BJ (cell line): Measurements from ENCODE around the gene GJB6. TPM values are rescaled to one million over a fixed set of nuclear protein-coding genes. Genes with fewer than 3 reads are reported as not detected.

Experiments
- CTCF ChIA-PET: fragments of 350-600 bp; formaldehyde crosslinking; extraction: SDS; loops from one replicate; lab custom pipeline; 2021; ENCODE audit warnings: antibody characterized with exemption, inconsistent platforms; lab: Yijun Ruan, JAX
- POLR2A ChIA-PET: fragments of 300-600 bp; sonication (Branson Sonifier 250); formaldehyde crosslinking; extraction: SDS; loops from one replicate; lab custom pipeline; 2021; ENCODE audit warnings: antibody characterized with exemption; lab: Charles Lee
- DNase-seq: peaks from one replicate; pipeline ENCODE4 v3.0.0-alpha.2; 2011; ENCODE audit warnings: low read depth
- H3K27me3 ChIP-seq: 2 replicates; pipeline ENCODE4 v1.6.0; 2011; ENCODE audit warnings: low read length; ENCODE audit not compliant: control insufficient read depth, insufficient read depth
- H3K36me3 ChIP-seq: 2 replicates; pipeline ENCODE4 v1.5.1; 2011; ENCODE audit warnings: low read length; ENCODE audit not compliant: control insufficient read depth, insufficient read depth
- H3K4me3 ChIP-seq: 2 replicates; pipeline ENCODE4 v1.5.1; 2011; ENCODE audit warnings: low read depth, mild to moderate bottlenecking, control low read depth, low read length
- polyA plus RNA-seq: library from polyadenylated mRNA; depleted of rRNA; stranded (reverse); fragments of >200 nt; gene quantifications from 2 replicates; pipeline ENCODE4 v1.2.3, GENCODE V29; 2011
- TF ChIP-seq, protein P1 (sequence below): IDR thresholded peaks from 2 replicates; pipeline ENCODE4 v1.5.1; 2011; ENCODE audit warnings: low read depth, mild to moderate bottlenecking, control low read depth, inconsistent platforms, low read length, moderate library complexity; ENCODE audit not compliant: insufficient read depth

The GJB6 gene
- polyA plus RNA-seq, 1 experiment = not detected

GRCh38 chr13:20209948-20210347 lies 22.2 kb downstream of the GJB6 start:
- DNase-seq = no peak
- Histone ChIP-seq H3K27me3 (peaks cover 9% of the 10 kb centered on the region), H3K36me3 (no peaks in the 10 kb centered on the region), H3K4me3 (no peak overlapping the region)
- CTCF ChIA-PET = interaction anchor here (1.0 to 3.0 kb wide), 2 partner anchors 11 to 13 kb away, joined by 3 to 10 read pairs; no protein-coding TSS in a partner anchor
- POLR2A ChIA-PET = no interaction called here
- TF ChIP-seq, protein P1, sequence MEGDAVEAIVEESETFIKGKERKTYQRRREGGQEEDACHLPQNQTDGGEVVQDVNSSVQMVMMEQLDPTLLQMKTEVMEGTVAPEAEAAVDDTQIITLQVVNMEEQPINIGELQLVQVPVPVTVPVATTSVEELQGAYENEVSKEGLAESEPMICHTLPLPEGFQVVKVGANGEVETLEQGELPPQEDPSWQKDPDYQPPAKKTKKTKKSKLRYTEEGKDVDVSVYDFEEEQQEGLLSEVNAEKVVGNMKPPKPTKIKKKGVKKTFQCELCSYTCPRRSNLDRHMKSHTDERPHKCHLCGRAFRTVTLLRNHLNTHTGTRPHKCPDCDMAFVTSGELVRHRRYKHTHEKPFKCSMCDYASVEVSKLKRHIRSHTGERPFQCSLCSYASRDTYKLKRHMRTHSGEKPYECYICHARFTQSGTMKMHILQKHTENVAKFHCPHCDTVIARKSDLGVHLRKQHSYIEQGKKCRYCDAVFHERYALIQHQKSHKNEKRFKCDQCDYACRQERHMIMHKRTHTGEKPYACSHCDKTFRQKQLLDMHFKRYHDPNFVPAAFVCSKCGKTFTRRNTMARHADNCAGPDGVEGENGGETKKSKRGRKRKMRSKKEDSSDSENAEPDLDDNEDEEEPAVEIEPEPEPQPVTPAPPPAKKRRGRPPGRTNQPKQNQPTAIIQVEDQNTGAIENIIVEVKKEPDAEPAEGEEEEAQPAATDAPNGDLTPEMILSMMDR = no peak

GRCh38 chr13:20206698-20207235 lies 25.4 kb downstream of the GJB6 start:
- Histone ChIP-seq H3K4me3 (no peak overlapping the region), H3K27me3 (peaks cover 13% of the 10 kb centered on the region), H3K36me3 (no peaks in the 10 kb centered on the region)
- POLR2A ChIA-PET = no interaction called here
- TF ChIP-seq, protein P1 = no peak
- CTCF ChIA-PET = interaction anchor here (0.8 kb wide), 1 partner anchor 9 kb away, joined by 5 read pairs; no protein-coding TSS in a partner anchor
- no peak for DNase-seq

DNA sequence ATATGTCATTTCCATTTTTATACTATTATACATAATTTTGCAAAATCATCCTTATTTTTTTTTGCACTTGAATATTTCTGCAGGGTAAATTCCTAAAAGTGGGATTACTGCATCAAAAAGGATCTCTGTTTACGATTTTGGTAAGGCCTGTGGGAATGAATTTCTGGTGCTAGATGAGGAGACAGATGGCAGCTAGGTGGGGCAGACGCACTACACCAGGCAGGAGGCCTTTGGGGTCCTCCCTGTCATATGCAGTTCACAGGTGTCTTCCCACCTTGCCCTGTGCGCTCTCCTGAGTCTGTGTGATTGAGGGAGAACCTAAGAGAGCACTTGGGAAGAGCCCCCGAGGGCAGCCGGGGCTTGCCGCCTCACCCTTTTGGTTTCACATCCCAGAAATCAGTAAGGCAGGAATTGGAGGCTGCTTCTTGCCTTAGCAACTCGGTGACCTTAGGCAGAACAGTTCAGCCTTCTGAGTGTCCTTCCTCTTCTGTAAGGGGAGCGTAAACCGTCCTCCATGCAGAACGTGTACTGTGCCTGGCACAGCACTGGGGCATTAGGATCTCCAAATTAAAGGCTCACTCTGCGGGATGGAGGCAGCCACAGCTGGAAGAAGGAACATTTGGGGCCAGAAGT lies 25.9 kb downstream of the GJB6 start:
- POLR2A ChIA-PET = no interaction called here
- no peaks in the 10 kb centered on the region for H3K36me3 ChIP-seq
- CTCF ChIA-PET = interaction anchor here (0.7 to 1.3 kb wide), 2 partner anchors 9 to 30 kb away, joined by 4 to 5 read pairs; no protein-coding TSS in a partner anchor
- TF ChIP-seq, protein P1 = no peak
- DNase-seq = no peak
- H3K4me3 ChIP-seq = no peak overlapping the region
- peaks cover 16% of the 10 kb centered on the region for H3K27me3 ChIP-seq

DNA sequence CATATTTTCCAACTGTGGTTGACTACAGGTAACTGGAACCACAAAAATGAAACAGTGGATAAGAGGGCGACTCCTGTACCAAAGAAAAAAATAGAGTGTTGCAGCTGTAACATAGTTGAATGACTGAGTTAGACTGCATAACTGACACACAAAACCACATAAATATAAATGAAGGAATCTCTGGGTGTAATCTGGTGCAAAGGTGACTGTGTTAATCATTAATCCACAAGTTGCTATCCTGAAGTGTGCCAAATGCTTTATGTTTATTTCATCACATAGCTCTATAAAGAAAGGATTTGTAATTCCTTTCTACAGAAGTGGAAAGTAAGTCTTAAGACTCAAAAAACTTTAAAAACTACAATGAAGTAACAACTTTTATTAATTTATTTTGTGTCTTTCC lies 33.3 kb downstream of the GJB6 start:
- ChIA-PET POLR2A (no interaction called here), CTCF (interaction anchor here (0.5 to 3.1 kb wide), 4 partner anchors 11 to 727 kb away, joined by 3 to 9 read pairs (median 4); no protein-coding TSS in a partner anchor)
- Histone ChIP-seq H3K4me3 (no peak overlapping the region), H3K36me3 (no peaks in the 10 kb centered on the region), H3K27me3 (peaks cover 25% of the 10 kb centered on the region)
- no peak for DNase-seq
- TF ChIP-seq, protein P1 = no peak

DNA sequence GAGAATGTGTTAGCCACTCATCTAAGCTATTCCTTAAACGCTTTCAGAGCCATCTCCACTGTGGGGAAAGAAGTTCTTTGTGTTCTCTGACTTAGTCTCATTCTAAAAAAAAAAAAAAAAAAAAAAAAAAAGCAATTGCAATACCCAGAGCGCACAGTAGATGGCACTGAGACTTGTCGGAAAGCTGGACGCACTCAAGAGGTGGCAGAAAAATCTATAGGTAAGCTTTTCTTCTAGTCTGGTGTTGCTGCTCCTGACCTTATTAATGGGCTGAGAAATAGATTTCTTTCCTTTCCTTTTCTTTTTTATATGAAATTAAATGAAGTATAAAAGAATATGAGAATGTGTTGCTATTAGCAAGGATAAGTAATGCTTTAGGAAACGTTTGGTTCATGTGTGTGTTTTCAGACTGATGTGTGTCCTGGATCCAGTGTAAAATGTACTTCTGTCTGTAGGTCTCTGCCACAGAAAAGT lies 34.7 kb downstream of the GJB6 start:
- peaks cover 28% of the 10 kb centered on the region for H3K27me3 ChIP-seq
- DNase-seq = no peak
- POLR2A ChIA-PET = no interaction called here
- TF ChIP-seq, protein P1 = peak; percentile 81
- H3K4me3 ChIP-seq = no peak overlapping the region
- no peaks in the 10 kb centered on the region for H3K36me3 ChIP-seq
- CTCF ChIA-PET = interaction anchor here (0.6 to 3.1 kb wide), 17 partner anchors 8 to 1000 kb away, joined by 3 to 10 read pairs (median 4); no protein-coding TSS in a partner anchor
